IPS DF 19.7 (cell line): ENCODE results near the gene LCN1.

Source experiments
- DNase-seq: peaks from one replicate; pipeline ENCODE4 v3.0.0-alpha.2; 2013; ENCODE audit warnings: low read depth, low spot score

LCN1 gene

GRCh38 chr9:135488527-135488926 is 32.7 kb upstream of the LCN1 start:
- DNase-seq: no peak

GRCh38 chr9:135489188-135489906 is 31.9 kb upstream of the LCN1 start:
- DNase-seq: no peak

DNA sequence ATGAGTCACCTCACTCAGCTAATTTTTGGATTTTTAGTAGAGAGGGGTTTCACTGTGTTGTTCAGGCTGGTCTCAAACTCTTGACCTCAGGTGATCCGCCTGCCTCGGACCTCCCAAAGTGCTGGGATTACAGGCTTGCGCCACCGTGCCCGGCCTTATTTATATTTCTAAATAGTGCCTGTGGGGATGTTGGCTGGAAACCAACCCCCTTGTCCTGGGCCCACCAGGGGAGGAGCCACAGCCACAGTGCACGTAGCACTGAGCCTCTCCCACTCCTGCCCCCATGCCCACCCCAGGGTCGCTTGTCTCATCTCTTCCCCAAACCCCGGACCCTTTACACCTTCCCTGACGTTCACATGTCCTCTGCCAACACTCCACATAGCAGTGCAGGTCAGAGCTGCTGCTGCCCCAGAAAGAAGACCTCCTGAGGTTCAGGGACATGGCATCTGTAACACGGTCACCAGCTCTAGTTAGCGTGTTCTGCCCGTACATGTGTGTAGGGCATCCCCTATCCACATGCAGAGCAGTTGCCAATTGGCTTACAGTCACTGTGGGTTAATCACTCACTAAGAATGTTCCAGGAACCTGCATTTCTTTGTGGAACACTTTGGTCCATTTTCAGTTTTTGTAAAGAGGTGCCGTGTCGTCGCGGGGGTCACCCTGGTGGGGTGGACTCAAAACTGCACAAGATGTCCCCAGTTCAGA is 30.9 kb upstream of the LCN1 start:
- DNase-seq: no peak

GRCh38 chr9:135490980-135491464 is 30.2 kb upstream of the LCN1 start:
- DNase-seq: no peak

- DNase-seq: no peak
These were observed 29.5 kb upstream of the LCN1 start for GRCh38 chr9:135491764-135492163.

DNA sequence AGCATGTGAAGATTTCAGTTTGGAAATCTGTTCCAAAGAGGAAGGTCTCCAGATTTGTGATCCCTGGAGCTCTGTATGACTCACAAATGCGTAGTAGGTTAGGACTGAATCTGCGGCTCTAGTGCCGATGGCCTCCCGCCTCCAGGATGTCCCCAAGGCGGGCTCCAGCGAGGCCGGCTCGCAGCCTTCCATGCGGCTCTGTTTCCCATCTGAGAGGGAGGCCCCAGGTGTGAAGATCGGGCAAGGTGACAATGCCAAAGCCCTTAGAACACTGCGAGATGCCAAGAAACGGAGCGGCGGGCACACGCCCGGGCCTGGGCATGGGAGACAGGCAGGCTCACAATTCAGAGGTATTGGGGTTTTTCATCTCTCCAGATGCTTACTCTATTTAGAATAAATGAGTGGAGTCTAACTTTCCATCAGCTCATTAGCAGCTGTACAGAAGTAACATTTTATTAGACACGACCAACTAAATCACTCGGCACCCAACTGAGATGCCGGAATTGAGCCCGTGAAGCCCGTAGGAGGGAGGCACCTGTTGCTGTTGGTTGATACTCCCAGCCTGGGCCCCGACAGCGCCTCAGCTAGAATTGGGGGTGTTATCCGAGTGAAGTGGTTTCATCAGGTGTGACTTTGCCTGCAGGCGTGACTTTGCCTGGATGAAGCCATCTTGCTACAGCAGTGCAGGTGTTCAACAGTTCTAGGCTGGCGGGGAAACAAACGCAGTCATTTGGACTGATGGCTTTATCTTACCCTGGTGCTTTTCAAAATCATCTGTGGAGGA is 28.2 kb upstream of the LCN1 start:
- DNase-seq: no peak

GRCh38 chr9:135494791-135495559 is 26.3 kb upstream of the LCN1 start:
- no peak for DNase-seq

GRCh38 chr9:135498381-135499126 is 22.7 kb upstream of the LCN1 start:
- no peak for DNase-seq

DNA sequence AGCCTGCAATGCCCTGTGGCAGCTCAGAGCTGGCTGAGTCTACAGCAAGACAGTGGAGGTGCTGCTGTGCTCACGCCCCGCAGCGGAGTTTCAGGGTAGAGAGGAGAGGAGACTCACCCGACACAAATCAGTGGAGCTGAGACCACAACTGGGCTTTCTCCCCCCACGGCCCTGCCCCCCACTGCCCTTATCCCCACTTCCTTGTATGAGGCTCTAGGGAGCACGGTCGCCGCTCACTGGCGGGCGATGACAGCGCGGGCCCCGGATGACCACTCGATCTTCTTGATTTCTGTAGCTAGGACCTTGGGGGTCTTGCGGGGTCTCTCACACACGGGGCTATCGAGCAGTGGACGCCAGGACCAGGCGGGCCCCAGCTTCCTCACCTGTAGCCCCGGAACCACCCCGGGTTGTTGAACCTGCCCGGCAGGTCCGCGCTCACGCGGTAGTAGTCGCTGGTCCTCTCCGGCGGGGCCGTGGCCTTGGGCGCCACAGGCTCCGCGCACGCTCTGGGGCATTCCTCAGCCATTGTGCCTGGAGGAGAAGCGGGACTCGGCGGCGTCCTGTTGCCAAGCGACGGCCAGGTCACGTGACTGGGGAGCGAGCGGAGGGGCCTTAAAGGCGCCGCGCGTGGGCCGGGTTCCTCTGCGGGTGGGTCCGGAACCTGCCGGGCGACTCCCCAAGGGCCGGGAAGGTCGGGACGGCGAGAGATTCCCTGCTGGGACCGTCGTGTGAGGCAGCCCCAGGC is 21.7 kb upstream of the LCN1 start:
- DNase-seq: no peak

- DNase-seq: no peak
These were observed 21.1 kb upstream of the LCN1 start for GRCh38 chr9:135500071-135500524.

GRCh38 chr9:135500525-135501260 is 20.5 kb upstream of the LCN1 start, which contains the start of gene MRPS2:
MRPS2 (plus strand) TSS chr9:135500682; CDS start chr9:135500711, 29 bp downstream.
- no peak for DNase-seq

DNA sequence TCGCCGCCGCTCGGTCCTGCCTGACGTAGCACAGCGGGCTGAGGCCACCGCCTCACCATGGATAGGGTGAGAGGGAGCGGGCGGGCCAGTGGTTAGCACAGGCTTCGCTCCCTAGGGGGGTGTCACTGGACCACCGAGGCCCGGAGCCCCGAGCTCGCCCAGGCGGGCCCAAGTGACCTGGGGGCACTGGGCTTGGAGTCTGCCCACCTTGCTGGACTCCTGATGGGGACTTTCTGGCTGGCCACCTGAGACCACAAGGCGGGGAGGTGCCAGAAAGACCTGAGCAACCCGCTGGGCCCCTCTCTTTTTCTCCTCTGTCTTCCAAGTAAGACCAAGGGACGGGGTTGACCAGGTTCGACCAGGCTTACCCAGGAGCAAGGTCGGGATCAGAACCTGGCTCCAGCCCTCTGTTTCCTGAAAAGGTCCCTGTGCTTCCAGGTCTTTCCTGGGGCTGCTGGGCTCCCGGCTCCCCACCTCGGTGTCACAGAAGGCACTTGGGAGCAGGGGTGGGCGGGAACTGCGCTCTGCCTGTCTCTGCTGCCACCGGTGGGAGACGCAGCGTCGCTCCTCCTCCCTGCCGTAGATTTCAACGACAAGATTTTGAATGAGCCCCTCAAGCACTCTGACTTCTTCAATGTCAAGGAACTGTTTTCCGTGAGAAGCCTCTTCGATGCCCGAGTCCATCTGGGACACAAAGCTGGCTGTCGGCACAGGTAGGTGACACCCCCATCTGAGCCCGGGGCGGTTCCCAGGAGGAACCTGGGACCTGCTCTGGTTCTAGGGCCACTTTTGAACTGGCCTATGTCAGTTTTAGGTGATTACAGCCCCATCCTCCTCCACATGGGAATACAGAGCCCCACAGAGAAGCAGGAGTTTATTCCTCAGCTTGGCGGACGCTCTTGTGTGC is 19.7 kb upstream of the LCN1 start:
- no peak for DNase-seq

GRCh38 chr9:135502168-135502872 is 18.9 kb upstream of the LCN1 start:
- no peak for DNase-seq

DNA sequence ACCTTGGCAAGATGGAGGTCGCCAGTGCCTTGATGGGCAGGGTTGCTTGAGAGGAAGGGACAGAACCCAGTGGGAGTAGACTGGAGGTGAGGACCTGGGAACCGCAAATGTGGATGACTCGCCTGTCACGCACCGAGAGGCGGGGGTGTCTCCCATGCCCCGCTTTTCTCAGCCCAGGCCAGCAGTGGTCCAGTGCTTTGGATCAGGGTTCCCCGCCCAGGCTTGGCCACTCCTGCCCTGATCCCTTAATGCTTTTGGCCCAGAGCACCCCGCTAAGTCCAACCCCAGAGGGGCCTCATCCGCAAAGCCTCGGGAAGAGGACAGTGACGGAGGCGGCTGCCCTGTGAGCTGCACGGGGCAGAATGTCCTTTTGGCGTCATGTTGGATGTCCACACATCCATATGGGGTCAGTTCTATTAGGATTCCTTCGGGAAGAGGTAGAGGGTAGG is 18.3 kb upstream of the LCN1 start:
- no peak for DNase-seq

DNA sequence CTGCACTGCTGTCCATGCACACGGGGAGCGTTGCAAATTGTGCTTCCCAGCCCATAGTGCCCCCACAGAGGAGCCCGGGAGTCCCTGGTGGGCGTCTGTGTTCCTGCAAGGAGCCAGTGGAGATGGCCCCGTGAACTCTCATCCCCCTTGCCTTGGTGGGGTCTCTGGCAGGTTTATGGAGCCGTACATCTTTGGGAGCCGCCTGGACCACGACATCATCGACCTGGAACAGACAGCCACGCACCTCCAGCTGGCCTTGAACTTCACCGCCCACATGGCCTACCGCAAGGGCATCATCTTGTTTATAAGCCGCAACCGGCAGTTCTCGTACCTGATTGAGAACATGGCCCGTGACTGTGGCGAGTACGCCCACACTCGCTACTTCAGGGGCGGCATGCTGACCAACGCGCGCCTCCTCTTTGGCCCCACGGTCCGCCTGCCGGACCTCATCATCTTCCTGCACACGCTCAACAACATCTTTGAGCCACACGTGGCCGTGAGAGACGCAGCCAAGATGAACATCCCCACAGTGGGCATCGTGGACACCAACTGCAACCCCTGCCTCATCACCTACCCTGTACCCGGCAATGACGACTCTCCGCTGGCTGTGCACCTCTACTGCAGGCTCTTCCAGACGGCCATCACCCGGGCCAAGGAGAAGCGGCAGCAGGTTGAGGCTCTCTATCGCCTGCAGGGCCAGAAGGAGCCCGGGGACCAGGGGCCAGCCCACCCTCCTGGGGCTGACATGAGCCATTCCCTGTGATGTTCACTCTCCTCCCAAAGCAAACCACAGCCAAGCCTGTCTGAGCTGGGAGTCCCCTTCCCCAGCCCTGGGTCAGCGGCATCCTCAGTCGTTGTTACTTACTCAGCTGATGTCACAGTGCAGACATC is 17.6 kb upstream of the LCN1 start:
- no peak for DNase-seq
